Uterus (tissue), 4 donors: ENCODE results near the gene MORC1. TPM values are rescaled to one million over a fixed set of nuclear protein-coding genes. Genes with fewer than 3 reads are reported as not detected.
"Not testable (repeated sequence)": the region's sequence is repeated elsewhere in the genome, so short reads cannot be mapped to it uniquely, and the experiment has no call there.

Experiments used
- DNase-seq, 2 donors: peaks; one replicate each; pipeline ENCODE4 v3.0.0-alpha.2; 2019 to 2020
- H3K27ac ChIP-seq, 2 donors: fragments of 200-600 bp; sonication (generic); 1 replicate in 1 of 2; 2 replicates in 1 of 2; pipeline ENCODE4 v1.5.1; 2016 to 2018
- H3K27me3 ChIP-seq, 2 donors: fragments of 200-600 bp; sonication (generic); one replicate each; pipeline ENCODE4 v1.5.1; 2018 to 2019; ENCODE audit warnings: control low read depth in 1 of 2
- H3K36me3 ChIP-seq, 2 donors: fragments of 200-600 bp; sonication (generic); one replicate each; pipeline ENCODE4 v1.5.1; 2019; ENCODE audit warnings: control low read depth in 1 of 2
- H3K4me1 ChIP-seq, 2 donors: fragments of 200-600 bp; sonication (generic); one replicate each; pipeline ENCODE4 v1.5.1; 2018 to 2019; ENCODE audit warnings: control low read depth in 1 of 2
- H3K4me3 ChIP-seq, 2 donors: fragments of 200-600 bp; sonication (generic); 1 replicate in 1 of 2; 2 replicates in 1 of 2; pipeline ENCODE4 v1.5.1; 2018 to 2019; ENCODE audit warnings: mild to moderate bottlenecking in 1 of 2
- H3K9me3 ChIP-seq, 2 donors: fragments of 200-600 bp; sonication (generic); one replicate each; pipeline ENCODE4 v1.5.1; 2019; ENCODE audit warnings: control low read depth in 1 of 2
- POLR2A ChIP-seq, 2 donors: fragments of 450-650 bp; IDR thresholded peaks; one replicate each; pipeline ENCODE4 v1.6.1; 2016; ENCODE audit warnings: antibody characterized with exemption in 2 of 2, mild to moderate bottlenecking in 1 of 2, moderate library complexity in 1 of 2
- intact Hi-C: fragments of 100-400 bp; cut with DNase I; formaldehyde crosslinking; loops from one replicate; pipeline ENCODE4 v1.15.1; 2023; ENCODE audit warnings: low total_unique reads
- total RNA-seq, 4 donors: library from RNA; depleted of rRNA in 3 of 4; stranded (reverse); fragments of >200 nt in 3 of 4; gene quantifications; one replicate each; pipeline versions ENCODE4 v1.1.0 to v1.2.4, GENCODE V29; 2014 to 2023
- TF ChIP-seq, protein P1 (sequence below), 4 experiments: fragments of 200-600 bp in 2 of 4; fragments of 450-650 bp in 2 of 4; sonication (generic) in 2 of 4; IDR thresholded peaks; one replicate each; pipeline ENCODE4 v1.5.1; 2016 to 2019; ENCODE audit warnings: antibody characterized with exemption in 4 of 4, mild to moderate bottlenecking in 2 of 4, moderate library complexity in 1 of 4
- donor health status: DM: yes; HTN: yes; CAD: no.

Gene MORC1
- total RNA-seq, 4 donors from 2014 or later, result not detected

DNA sequence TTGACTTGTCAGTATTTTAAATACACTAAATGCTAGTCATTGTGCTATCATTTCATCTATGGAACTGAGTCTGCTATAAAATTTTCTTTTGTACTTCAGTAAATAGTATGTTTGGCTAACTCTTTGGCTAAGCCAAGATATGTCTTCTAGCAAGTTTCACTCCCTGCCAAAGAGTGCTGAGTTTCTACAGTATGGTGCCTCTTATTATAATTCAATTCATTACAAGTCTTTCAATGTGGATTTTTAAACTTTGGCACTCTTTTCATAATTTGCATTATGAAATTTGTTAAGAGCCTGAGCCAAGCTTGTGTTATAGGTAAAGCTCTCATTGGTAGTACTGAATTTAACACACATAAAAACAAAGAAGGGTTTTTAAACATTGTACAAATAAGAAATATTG lies 24.4 kb downstream of the MORC1 start:
- intact Hi-C loops, result no loop called here
- Histone ChIP-seq H3K36me3 (no peaks in the 10 kb centered on the region), H3K4me3 (no peak overlapping the region), H3K27me3 (no peaks in the 10 kb centered on the region), H3K9me3 (no peaks in the 10 kb centered on the region), H3K4me1 (no peaks in the 10 kb centered on the region), H3K27ac (no peak overlapping the region)
- no peak for DNase-seq
- TF ChIP-seq POLR2A (IDR thresholded peaks at IDR 0.05), result no peak
- TF ChIP-seq, protein P1, sequence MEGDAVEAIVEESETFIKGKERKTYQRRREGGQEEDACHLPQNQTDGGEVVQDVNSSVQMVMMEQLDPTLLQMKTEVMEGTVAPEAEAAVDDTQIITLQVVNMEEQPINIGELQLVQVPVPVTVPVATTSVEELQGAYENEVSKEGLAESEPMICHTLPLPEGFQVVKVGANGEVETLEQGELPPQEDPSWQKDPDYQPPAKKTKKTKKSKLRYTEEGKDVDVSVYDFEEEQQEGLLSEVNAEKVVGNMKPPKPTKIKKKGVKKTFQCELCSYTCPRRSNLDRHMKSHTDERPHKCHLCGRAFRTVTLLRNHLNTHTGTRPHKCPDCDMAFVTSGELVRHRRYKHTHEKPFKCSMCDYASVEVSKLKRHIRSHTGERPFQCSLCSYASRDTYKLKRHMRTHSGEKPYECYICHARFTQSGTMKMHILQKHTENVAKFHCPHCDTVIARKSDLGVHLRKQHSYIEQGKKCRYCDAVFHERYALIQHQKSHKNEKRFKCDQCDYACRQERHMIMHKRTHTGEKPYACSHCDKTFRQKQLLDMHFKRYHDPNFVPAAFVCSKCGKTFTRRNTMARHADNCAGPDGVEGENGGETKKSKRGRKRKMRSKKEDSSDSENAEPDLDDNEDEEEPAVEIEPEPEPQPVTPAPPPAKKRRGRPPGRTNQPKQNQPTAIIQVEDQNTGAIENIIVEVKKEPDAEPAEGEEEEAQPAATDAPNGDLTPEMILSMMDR (IDR thresholded peaks at IDR 0.05), result no peak

DNA sequence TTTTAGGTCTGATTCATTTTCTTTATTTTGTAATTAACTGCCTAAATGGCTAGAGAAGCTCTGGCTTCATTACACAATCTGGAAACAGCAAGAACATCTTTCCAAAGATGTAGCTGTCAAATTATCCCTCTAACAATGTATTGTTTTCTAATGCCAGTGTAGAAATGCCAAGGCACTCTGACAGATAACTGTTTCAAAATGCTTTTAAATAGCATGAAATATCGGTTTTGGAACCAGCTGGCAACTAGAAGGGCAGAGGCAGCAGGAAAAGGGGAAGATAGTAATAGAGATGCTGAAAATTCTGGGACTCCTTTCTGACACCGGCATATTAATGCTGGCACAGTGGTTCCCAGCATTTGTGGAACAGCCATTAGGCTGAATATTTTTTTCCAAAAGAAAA lies 26.1 kb downstream of the MORC1 start:
- no peaks in the 10 kb centered on the region for H3K27me3 ChIP-seq
- no peaks in the 10 kb centered on the region for H3K9me3 ChIP-seq
- H3K36me3 ChIP-seq, result no peaks in the 10 kb centered on the region
- no peak overlapping the region for H3K27ac ChIP-seq
- H3K4me1 ChIP-seq, result no peaks in the 10 kb centered on the region
- no peak for TF ChIP-seq POLR2A (IDR thresholded peaks at IDR 0.05)
- TF ChIP-seq, protein P1 (IDR thresholded peaks at IDR 0.05), result no peak
- H3K4me3 ChIP-seq, result no peak overlapping the region
- no peak for DNase-seq
- intact Hi-C loops, result no loop called here

GRCh38 chr3:109089265-109089664 lies 28.7 kb downstream of the MORC1 start:
- intact Hi-C loops, result no loop called here
- no peaks in the 10 kb centered on the region for H3K27me3 ChIP-seq
- TF ChIP-seq POLR2A (IDR thresholded peaks at IDR 0.05), result no peak
- TF ChIP-seq, protein P1 (IDR thresholded peaks at IDR 0.05), result no peak

GRCh38 chr3:109081746-109082510 lies 36.0 kb downstream of the MORC1 start:
- no peaks in the 10 kb centered on the region for H3K4me1 ChIP-seq
- no peak for TF ChIP-seq POLR2A (IDR thresholded peaks at IDR 0.05)
- TF ChIP-seq, protein P1 (IDR thresholded peaks at IDR 0.05), result no peak
- no peak overlapping the region for H3K27ac ChIP-seq
- DNase-seq, result no peak
- H3K4me3 ChIP-seq, result no peak overlapping the region
- no peaks in the 10 kb centered on the region for H3K36me3 ChIP-seq
- intact Hi-C loops, result no loop called here
- no peaks in the 10 kb centered on the region for H3K27me3 ChIP-seq
- H3K9me3 ChIP-seq, result no peaks in the 10 kb centered on the region

More at GRCh38 chr3:109089265-109089664, 28.7 kb downstream of the MORC1 start:
- Histone ChIP-seq H3K27ac (no peak overlapping the region), H3K9me3 (no peaks in the 10 kb centered on the region), H3K36me3 (no peaks in the 10 kb centered on the region), H3K4me1 (no peaks in the 10 kb centered on the region), H3K4me3 (no peak overlapping the region)
- no peak for DNase-seq

- H3K27me3 ChIP-seq, H3K27ac ChIP-seq, H3K9me3 ChIP-seq, intact Hi-C loops, H3K4me3 ChIP-seq, DNase-seq, H3K4me1 ChIP-seq, H3K36me3 ChIP-seq: not testable (repeated sequence)
These were observed 37.8 kb downstream of the MORC1 start for GRCh38 chr3:109080090-109080489.
